Activated naive CD4-positive, alpha-beta T cell treated with anti-CD3 and anti-CD28 coated beads, Interleukin-2, amount 50 U/mL, for 16 hours (primary cell): ENCODE data around the gene MAPK8IP2.
"Not testable (repeated sequence)": the region's sequence is repeated elsewhere in the genome, so short reads cannot be mapped to it uniquely, and the experiment has no call there.

Experiments used
- DNase-seq: peaks from one replicate; pipeline ENCODE4 v3.0.0-alpha.2; 2020

MAPK8IP2 gene

GRCh38 chr22:50614296-50614695 lies 13.7 kb downstream of the MAPK8IP2 start:
- not testable (repeated sequence) for DNase-seq

- peak; percentile 84 for DNase-seq
Measured at GRCh38 chr22:50620593-50621355, 20.2 kb downstream of the MAPK8IP2 start.

GRCh38 chr22:50621356-50621880 lies 20.8 kb downstream of the MAPK8IP2 start:
- peak; percentile 49 for DNase-seq

DNA sequence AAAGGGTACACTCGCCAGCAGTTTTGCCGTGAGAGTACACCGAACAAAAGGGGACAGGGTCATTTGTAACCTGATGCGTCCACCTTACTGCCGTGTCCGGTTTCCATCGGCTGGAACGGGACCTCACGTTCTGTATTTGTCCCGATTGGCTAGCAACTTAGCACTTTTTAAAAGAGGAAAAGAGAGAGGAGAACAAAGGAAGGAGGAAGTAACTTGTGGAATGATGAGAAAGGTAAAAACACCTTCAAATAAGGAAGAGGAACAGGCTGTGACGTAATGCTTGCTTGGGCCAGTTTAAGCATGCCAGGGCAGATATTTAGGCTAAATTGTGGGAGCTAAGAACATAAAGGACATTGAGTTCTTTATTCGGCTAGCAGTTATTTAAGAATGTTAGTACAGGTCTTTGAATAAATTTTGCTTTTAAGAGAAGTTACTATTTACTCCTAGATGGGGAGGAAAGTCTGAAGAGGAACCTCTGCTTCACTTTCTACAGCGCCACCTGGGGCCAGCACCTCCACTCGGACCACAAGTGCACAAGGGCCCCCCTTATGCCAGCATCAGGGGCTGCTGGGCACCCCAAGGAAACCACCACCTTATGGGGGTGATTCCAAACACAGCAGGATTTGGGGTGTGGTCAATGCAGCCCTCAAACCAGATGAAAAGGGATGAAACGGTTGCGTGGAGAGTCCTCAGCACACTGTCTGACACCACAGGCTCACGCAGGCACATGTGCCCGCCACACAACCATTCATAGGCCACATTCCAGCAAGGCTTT lies 21.5 kb downstream of the MAPK8IP2 start:
- no peak for DNase-seq

GRCh38 chr22:50622723-50623327 lies 22.2 kb downstream of the MAPK8IP2 start:
- DNase-seq = no peak

- DNase-seq = no peak
Measured at GRCh38 chr22:50624347-50625130, 23.9 kb downstream of the MAPK8IP2 start.

DNA sequence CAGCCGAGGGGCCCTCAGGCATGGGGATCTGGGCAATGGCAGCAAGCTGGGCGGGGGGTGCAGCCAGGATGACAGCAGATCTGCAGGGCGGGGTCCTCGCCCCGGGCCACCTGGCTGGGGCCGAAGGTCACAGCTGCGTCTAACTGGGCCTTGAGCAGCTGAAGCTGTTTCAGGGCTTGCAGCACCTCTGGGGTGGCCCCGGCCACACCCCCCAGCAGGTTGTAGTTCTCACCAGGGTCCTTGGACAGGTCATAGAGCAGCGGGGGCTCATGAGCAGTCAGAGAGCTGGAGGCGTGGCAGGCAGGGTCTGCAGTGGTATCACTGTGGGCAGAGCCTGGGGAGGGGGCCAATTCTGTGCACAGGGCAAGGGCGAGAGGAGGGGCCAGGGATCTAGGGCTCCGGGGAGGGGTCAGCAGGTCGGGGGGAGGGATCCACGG lies 24.6 kb downstream of the MAPK8IP2 start:
- DNase-seq = no peak

- no peak for DNase-seq
Measured at GRCh38 chr22:50625568-50626313, 25.1 kb downstream of the MAPK8IP2 start.

DNA sequence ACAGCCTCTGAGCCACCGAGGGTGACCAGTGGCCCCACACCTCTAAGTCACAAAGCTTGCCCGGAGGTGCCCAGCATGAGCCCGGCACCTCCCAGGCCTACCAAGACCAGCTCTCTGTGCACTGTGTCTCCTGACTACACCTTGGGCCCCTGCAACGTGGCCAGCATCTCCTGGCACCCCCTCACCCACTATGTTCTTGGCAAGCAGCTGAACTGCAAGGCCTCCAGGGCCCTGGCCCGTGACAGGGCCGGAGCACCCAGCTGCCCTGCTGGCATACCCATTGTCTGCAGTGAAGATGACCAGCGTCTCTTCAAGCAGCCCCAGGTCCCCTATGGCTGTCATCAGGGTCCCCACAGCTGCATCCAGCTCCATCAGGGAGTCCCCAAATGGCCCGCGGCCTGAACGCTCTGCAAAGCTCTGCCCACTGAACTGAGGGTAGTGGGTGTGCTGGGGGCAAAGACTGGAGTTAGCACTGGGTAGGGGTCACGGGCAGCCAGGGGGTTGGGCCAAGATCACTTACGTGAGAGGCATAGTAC lies 25.8 kb downstream of the MAPK8IP2 start:
- no peak for DNase-seq

- DNase-seq = no peak
Measured at GRCh38 chr22:50626850-50627641, 26.5 kb downstream of the MAPK8IP2 start.

DNA sequence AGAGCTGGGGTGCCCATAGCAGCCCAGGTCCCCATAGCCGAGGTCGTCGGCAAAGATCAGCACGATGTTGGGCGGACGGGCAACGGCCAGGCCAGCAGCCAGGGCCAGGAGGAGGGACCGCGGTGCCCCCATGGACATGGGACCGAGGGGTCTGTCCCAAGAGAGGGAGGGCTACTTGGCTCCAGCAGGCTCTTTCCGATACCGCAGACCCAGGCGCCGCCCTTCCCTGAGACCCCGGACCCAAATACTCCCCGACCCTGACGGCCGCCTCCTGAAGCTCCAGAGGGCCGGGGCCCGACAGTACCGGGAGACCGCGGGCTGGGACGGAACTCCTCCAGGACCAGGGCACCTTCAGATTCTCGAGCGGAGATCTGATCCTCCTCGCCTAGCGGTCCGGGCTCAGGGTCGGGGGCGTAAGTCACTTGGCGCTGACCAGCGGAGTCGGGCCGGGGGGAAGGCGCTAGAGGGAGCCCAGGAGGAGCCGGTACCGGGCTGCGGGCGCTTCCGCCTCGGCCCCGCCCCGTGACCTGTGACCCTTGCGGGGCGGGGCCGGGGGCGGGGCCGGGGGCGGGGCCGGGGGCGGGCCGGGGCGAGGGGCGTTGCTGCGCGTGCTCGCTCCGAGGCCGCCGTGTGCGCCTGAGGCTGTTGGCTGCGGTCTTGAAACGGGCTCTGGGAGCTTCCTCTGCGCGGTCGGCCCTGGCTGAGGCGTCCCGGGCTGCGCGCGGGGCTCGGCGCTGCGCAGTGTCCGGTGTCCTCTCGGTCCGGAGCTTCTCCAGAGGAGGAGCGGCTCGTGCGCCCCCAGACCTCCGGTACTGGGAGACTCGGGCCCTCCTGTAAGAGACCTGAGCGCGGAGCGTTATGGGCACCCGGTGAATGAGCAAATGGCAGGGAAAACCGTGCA lies 27.3 kb downstream of the MAPK8IP2 start, which contains the start of gene ARSA:
TSS of gene ARSA (minus strand) at position 511 of the 901 bp plus-strand sequence. CDS start at position 138, 373 bp downstream.
- DNase-seq = peak; percentile 70

GRCh38 chr22:50628543-50629134 lies 28.0 kb downstream of the MAPK8IP2 start:
- no peak for DNase-seq

GRCh38 chr22:50630376-50630775 lies 29.8 kb downstream of the MAPK8IP2 start:
- DNase-seq = no peak

DNA sequence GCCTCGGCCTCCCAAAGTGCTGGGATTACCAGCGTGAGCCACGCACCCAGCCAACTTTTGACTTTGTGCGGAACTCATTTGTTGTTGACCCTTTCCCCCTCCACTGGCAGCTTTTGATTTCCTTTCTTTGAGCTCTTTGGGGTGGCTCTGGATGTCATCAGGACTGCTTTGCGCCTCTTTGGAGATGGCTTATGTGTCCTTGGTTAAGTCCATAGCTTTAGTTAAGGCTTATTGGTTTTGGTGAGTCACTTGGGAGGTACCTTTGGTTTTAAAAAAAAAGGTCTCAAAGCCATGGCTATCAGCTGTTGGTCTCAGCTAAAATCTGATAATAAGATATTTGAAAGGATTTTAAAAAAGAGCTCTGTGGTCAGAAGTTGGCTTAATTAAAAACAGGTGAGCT lies 32.5 kb downstream of the MAPK8IP2 start:
- DNase-seq = no peak

DNA sequence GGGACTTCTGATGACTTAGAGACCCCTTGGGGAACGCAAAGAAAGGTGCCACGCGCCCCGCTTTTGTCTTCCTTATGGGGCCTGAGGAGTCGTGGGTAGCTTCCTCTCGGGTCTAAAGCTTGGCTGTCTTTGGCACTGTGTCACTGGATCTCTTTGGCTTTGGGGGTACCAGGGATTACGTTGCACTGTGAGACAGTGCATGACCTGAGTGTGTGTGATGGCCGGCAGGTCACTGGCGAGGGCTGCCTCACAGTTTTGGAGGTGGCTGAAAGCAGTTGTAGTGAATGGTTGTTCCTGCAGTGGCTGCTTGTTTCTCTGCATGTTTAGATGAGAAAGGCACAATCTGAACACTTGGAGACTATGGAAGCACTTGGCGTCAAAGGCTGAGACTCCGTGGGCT lies 33.2 kb downstream of the MAPK8IP2 start:
- no peak for DNase-seq

- no peak for DNase-seq
Measured at GRCh38 chr22:50635591-50635990, 35.0 kb downstream of the MAPK8IP2 start.

GRCh38 chr22:50640296-50640695 lies 39.7 kb downstream of the MAPK8IP2 start:
- not testable (repeated sequence) for DNase-seq

DNA sequence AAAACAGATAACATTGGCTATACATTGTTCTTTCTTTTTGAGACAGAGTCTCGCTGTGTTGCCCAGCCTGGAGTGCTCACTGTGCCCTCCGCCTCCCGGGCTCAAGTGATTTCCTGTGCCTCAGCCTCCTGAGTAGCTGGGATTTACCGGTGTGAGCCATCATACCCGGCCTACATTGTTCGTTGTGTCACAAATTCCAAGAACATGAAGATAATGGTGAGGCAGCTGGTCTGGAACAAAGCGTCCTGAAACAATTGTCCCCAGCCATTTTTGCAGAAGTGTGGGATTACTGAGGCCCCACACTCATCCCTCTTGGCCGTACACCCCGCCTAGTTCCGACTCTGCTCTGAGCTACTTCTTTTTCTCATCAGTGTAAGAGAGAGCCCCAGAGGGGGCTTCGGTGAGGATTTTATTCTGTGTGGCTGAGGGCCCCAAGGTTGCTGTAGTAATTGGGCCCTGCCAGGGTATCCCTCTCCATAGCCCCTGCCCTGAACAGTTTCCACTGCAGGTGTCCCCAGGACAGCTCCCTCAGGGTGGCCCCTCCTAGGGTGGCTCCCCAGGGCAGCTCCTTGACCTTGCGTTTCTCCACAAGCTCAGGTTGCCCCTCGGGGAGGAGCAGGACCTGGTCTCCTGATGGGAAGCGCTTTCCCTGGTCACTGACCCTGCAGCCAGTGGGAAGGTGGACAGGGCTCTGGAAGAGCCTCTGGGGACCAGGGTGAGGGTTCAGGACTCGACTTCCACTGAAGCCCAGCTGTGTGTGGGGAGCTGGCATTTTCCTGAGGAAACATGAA lies 40.5 kb downstream of the MAPK8IP2 start:
- DNase-seq = no peak
